ENCODE data around the gene AP1AR. TPM values are rescaled to one million over a fixed set of nuclear protein-coding genes. Genes with fewer than 3 reads are reported as not detected.

AP1AR gene
- total RNA-seq, 1 donor from 2014 or later: 28.3 TPM

- no peak for DNase-seq (ENCODE audit: low spot score)
These were observed 9.2 kb upstream of the AP1AR start for GRCh38 chr4:112222219-112222955.

GRCh38 chr4:112225157-112225556 lies 6.4 kb upstream of the AP1AR start:
- DNase-seq (ENCODE audit: low spot score): no peak

GRCh38 chr4:112230879-112231778 lies 458 bp upstream of the AP1AR start:
- DNase-seq (ENCODE audit: low spot score): peak; percentile 99

- DNase-seq (ENCODE audit: low spot score): peak; percentile 72
These were observed 3.5 kb downstream of the AP1AR start for GRCh38 chr4:112234952-112235609.

- DNase-seq (ENCODE audit: low spot score): no peak
These were observed 4.5 kb downstream of the AP1AR start for GRCh38 chr4:112236040-112236439.

GRCh38 chr4:112238833-112239232 lies 7.2 kb downstream of the AP1AR start:
- DNase-seq (ENCODE audit: low spot score): no peak

GRCh38 chr4:112245383-112245782 lies 13.8 kb downstream of the AP1AR start:
- no peak for DNase-seq (ENCODE audit: low spot score)

GRCh38 chr4:112247021-112247420 lies 15.4 kb downstream of the AP1AR start:
- no peak for DNase-seq (ENCODE audit: low spot score)

GRCh38 chr4:112251019-112251643 lies 19.5 kb downstream of the AP1AR start:
- DNase-seq (ENCODE audit: low spot score): no peak

- DNase-seq (ENCODE audit: low spot score): no peak
These were observed 20.6 kb downstream of the AP1AR start for GRCh38 chr4:112252234-112252633.

- no peak for DNase-seq (ENCODE audit: low spot score)
These were observed 21.9 kb downstream of the AP1AR start for GRCh38 chr4:112253382-112254000.

- no peak for DNase-seq (ENCODE audit: low spot score)
These were observed 25.5 kb downstream of the AP1AR start for GRCh38 chr4:112257098-112257497.

GRCh38 chr4:112266823-112267222 lies 35.2 kb downstream of the AP1AR start:
- no peak for DNase-seq (ENCODE audit: low spot score)

GRCh38 chr4:112270051-112270450 lies 38.5 kb downstream of the AP1AR start:
- DNase-seq (ENCODE audit: low spot score): no peak

GRCh38 chr4:112270640-112271421 lies 39.2 kb downstream of the AP1AR start:
- DNase-seq (ENCODE audit: low spot score): no peak

- no peak for DNase-seq (ENCODE audit: low spot score)
These were observed 40.7 kb downstream of the AP1AR start for GRCh38 chr4:112272292-112272691.

- DNase-seq (ENCODE audit: low spot score): no peak
These were observed 43.4 kb downstream of the AP1AR start for GRCh38 chr4:112274959-112275358.

- DNase-seq (ENCODE audit: low spot score): no peak
These were observed 44.5 kb downstream of the AP1AR start for GRCh38 chr4:112276113-112276512.

- no peak for DNase-seq (ENCODE audit: low spot score)
These were observed 45.6 kb downstream of the AP1AR start for GRCh38 chr4:112277220-112277619.

- no peak for DNase-seq (ENCODE audit: low spot score)
These were observed 46.3 kb downstream of the AP1AR start for GRCh38 chr4:112277705-112278448.
